Stimulated activated CD4-positive, alpha-beta T cell treated with anti-CD3 and anti-CD28 coated beads, Interleukin-12 subunit alpha, Interleukin-12 subunit beta, amount 100 ng/mL, for 48 hours (primary cell): ENCODE measurements around the gene IL3.
A peak's percentile ranks its signal among the peaks of the same experiment; 100 is the strongest.

Experiments used
- DNase-seq, 3 donors: peaks; one replicate each; pipeline ENCODE4 v3.0.0-alpha.2; 2020; ENCODE audit warnings: low read depth in 2 of 3, low spot score in 1 of 3

Gene IL3

DNA sequence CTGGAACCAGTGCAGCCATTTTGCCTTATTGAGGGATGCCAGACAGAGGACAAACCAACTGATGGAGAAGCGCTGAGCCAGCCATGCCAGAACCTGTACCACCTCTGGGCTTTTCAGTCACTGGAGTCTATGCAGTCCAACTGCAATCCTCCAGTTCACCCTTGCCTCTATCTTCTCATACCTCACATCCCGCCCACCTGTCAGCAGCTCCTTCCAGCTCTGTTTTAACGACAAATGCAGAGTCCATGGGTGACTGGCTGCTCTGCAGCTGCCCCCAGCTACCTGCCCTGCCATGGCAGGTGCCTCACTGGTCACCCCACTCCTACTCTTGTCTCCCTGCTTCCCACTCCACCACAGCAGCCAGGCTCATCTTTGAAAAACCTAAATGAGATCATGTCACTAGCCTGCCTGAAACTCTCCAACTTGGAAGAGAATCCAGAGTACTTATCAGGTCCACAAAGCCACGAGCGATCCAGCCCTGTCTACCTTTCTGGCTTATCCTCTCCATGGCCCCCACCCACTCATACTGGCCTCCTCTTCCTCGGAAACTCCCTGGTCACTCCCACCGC is 35.0 kb upstream of the IL3 start:
- no peak for DNase-seq

DNA sequence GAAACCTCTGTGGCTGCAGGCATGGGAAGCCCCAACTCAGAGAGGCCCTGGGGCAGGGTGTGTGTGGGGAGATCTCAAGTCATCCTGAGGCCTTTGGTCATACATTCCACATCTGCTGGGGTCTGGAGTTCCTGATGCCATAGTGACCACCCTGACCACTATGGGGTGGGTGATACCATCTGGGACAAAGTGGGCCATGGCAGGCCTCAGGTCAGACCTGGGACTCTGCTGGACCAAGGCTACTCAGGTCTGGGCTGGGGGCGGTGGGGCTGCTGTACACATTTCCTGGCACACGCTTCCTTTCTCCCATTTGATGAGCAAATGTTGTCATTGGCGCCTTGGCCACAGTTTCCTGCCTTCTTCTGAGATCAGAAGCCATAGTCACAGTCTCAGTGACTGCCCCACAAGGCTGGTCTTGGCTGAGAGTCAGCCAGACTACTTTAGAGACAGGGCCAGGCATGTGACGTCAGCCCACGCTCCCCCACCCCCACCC is 33.9 kb upstream of the IL3 start:
- peak; percentile 30 to 50 (median 45) for DNase-seq

DNA sequence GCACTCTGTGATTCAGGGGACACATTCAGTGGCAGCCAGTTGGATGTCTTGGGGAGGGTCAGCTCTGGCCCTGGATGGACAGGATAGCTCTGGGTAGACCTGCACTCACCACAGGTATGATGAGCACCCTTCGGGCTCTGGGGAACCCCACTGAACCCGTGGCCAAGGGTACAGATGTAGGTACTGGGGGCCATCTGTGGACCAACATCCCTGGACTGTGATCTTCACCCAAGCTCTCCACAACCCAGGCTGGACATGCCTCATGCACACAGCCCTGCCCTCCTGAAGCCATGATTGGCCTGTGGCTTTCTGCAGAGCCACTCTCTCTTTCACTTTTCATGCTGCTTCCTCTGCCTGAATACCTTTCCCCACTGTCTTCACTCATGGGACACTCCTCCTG is 33.4 kb upstream of the IL3 start:
- no peak for DNase-seq

DNA sequence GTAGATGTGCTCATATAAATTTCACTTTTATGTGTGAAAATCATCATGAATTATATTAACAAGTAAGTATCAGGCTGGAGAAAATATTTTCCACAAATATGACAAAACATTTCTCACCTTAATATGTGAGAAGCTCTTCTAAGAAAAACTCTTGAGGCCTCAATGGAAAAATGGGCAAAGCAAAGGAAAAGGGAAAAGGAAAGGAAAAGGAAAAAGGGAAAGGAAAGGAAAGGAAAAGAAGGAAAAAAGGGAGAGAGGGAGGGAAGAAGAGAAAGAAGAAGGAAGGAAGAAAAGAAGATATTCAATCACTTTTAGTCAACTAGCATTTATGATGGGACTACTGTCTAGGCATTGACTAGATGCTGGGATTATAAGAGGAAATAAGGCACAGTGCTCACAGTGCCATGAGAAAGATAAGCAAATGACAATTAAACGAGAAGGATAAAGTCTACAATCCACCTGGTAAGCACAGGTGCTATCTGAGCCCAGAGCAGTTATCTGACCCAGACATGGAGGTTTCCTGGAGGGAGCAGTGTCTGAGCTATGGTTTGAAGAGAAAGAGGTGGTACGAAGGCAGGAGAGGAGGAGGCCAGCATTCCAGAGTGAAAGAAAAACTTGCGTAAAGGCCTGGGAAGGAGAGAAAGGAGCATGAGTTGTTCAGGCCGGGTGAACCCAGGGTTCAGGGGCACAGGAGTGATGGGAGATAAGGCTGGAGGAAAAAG is 30.7 kb upstream of the IL3 start:
- no peak for DNase-seq

DNA sequence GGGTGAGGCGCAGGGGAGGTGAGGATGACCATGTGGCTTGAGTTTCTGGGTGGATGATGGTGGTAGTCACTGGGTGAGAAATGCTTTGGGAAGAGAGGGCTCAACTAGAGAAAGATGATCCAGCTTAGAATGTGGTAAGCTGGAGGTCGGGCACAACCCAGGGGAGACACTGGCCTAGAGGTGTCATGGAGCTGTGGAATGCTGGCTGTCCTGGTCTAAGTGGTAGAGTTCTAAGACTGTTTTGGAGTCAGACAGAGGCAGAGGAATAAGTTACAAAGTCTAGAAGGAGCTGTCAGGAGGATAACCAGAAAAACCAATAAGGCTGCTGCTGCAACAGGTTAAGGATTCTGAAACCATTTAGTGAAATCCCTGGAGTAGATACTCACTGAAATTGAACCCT is 29.8 kb upstream of the IL3 start:
- DNase-seq, result no peak

DNA sequence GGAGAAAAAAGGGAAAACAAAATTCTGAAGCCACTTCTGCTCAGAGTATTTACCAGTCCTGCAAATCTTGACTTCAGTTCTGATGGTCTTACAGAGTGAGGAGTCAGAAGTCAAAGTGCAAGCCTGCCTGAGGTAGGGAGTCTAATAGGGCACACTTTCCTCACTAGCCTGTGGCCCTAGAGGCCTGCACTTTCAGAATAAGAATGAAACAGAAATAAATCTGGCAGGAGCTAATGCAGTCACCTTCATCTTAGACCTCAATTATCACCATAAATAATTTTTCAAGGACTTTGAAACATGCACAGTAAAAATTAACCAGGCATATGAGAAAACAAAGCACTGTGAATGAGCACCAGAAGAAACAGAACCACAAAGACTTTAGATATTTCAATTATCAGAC is 28.3 kb upstream of the IL3 start:
- no peak for DNase-seq

DNA sequence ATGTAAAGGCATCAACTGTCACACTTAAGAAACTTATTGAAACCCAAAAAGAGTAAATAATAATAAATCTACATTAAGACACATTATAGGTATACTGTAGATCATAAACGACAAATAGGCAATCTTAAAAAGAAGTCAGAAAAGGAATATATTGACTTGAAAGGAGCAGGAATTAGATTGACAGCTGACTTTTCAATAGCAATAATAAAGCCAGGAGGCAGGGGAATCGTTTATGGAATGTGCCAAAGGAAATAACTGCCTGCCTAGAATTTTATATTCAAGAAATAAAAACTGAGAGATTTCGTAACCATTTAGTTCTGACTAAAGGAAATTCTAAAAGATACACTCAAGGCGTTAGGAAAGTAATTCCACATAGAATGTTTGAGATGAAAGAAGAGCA is 27.3 kb upstream of the IL3 start:
- DNase-seq, result no peak

DNA sequence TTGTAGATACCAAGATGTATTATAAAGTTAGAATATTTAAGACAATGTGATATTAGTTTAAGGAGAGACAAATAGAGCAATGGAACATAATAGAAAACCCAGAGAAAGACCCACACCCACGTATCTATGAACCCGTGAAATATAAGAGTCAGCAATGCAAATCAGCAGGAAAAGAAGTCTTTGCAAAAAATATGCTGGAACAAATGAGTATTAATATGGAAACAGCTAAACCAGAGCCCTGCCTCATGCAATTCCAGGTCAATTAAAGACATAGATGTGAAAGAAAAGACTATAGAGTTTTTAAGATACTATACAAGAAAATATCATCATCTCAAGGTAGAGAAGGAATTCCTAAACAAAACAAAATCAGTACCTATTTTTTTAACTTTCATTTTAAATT is 23.1 kb upstream of the IL3 start:
- no peak for DNase-seq

DNA sequence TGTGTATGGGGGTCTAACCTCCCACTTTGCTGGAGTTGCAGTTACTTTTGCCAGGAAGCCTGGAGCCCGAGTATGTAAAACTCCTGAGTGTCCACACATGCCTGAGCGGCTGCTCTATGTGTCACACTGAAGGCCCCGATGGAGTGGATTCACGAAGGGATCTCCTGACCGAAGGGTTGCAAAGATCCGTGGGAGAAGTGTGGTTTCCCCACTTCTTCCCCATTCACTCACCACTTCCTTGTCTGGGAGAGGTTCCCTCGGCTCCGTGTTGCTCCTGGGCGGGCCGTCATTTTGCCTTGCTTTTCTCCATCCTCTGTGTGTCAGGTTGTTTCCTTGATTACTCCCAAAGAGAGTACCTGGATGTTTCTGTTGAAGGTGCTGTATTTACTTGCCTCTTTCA is 16.2 kb upstream of the IL3 start:
- DNase-seq, result no peak

DNA sequence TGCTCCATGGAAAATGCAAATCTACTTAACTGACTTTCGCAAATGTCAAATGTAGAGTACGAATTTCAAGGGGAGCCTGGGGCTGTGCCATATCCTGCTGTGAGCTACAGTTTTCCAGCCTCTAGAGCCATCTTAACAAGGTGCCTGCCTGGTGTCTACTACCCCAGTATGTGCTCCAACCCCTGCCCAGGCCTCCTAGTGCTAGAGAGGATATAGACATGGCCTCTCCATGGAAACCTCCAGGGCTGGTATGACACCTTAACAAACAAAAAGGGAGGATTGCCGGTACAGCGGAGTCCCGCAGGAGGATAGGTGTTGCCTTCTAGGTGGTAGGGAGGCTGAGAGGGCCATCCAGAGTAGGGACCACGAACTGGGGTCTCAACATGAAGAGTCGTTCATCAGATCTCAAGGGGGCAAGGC is 13.6 kb upstream of the IL3 start:
- no peak for DNase-seq

DNA sequence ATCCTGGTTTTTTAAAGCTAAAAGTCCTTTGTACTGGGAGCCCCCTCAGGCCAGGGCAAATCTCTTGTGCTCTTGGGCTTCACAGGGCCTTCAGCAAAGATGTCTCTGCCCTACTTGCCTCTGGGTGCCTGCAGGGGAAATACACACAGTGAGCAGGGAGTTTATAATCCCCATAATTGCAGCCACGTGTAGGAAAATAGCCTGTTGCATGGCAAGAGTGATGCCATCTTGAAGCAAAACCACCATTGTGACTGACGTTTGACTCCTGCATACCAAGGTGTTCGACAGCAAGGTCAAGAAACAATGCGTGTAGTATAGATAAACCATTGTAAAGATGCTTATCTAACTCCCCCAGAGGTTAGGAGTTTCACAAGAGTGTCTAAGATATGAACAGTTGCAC is 11.4 kb upstream of the IL3 start:
- no peak for DNase-seq

DNA sequence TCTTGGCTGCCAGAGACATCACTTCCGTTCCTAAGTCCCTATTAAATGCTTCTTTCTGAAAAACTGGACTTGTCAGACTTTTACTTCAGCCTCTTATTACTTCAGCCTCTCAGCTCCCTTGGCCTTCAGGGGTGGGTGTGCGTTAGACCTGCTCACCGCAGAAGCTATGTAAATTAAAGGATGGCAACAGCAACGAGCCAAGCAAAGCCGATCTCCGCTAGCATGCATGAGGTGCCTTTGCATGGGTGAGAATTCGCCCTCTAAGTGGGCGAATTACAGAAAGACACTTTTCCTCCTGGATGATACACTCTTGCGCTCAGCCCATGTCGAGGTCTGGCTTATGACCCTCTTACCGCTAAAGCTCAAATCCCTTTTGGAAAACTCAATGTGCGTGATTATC is 10.9 kb upstream of the IL3 start:
- DNase-seq, result no peak

DNA sequence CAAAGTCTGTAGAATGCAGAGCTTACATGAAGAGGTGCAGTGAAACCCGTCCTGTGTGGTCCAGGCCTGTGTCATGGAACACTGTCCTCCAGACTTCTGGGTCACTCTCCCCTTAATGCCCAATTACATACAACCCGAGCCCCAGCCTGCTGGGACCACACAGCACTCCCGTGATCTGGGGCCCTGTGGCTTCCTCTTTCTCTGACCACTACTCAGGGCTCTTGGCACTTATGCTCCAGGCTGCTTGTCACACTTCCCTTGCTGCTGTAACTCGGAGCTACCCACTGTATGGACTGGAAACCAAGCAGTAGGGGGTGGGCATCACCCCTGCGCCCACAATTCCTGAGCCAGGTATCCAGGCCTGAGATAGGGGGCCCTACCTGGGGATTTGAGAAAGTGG is 10.3 kb upstream of the IL3 start:
- no peak for DNase-seq

DNA sequence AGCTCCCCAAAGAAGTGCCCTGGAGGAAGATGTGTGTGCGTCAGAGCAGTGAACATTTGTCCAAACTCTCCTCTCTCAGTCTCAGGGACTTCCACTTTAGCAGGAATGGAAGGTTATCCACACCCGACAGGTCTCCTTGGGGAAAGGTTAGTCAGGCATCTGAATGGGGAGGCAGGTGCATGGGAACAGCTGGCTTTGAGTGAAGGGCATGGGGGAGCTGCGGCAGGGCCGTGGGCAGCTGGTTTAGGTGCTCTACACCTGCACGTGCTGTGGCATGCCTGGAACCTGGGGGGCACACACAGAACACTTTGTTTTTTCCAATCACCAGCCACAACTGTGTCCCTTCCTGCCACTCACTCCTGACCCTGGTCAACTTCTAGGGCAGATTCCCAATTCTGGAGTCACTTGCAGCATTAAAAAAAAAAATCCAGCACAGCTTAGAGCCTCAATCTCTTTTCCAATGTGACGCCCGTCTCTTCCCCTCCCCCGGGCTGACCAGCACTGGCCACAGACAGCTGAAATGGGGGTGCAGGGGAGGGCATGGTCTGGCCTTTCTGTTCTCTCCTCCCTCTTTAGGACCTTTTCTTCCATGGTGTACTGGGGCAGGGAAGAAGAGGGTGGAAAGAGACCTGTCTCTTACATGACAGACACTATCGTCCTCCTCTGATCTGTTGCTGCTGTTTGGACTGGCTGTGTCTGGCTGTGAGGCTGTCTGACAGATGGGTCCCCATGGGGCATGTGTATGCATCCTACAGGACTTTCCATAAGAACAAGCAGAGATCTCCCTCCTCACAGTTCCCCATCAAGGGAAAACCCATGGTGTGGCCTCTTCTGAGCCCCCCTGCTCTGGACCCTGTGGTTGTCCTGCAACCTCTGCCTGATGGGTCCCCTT is 9.5 kb upstream of the IL3 start:
- DNase-seq, result no peak

DNA sequence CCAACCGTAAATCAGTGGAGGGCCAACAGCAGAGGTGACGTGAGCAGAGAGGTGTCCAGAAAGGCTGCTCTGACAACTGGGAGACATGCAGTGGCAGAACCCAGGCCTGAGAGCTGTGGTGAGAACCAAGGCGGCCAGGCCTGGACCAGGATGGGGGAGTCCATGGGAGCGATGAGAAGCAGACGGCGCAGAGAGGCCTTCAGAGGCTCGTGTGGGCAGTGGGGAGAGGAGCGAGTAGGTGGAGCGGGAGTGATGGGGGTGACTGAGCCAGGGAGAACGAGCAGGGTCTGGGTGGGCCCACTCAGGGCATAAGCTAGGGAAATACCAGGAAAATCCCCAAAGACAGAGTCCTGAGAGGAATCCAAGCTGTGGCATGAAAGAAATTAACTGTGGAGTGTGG is 7.9 kb upstream of the IL3 start:
- no peak for DNase-seq

DNA sequence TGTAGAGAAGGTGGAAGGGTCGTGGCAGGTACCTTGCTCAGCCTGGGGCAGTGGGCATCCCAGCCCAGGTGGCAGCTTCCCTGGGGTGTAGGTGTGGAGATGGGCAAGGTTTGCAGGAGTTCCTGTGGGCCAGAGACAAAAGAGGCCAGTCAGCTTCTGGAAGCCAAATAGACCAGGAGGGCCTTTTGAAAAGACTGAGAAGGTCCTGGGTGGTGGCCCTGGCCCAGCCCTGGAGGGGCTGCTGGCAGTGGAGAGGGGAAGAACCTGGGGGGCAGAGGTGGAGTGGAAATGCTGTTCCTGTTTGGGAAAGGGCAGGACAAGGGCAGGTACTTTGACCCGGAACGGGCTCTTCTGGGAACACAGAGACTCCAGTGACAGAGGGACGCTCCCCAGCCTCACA is 7.0 kb upstream of the IL3 start:
- no peak for DNase-seq

DNA sequence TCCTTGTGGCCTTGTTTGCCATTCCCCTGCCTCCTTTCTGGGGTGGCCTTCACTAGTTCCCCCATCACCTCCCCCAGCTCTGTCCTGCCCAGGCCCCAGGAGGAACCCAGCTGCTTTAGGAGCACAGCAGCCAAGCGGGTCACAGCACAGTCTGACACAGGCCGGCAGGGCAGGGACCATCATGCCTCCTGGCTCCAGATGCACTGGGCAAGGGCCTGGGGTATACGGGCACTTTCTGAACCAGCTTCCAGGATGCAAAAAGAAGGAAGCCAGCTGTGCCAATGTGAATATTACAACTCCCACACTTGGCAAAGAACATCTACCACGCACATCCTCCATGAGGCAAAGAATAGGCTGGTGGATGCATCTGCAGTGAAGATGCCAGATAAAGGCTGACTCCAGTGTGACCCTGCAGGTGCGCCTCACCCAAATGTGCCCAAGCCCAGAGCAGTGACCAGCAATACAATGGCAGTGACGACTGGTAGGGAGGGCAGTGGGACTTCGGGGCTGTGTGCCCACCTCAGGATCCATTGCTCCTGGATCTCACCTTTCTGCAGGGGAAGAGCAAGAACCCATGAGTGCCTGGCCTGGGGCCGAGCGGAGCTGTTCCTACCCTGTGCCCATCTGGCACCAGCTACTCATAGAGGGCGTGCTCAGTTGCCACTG is 6.3 kb upstream of the IL3 start:
- no peak for DNase-seq

DNA sequence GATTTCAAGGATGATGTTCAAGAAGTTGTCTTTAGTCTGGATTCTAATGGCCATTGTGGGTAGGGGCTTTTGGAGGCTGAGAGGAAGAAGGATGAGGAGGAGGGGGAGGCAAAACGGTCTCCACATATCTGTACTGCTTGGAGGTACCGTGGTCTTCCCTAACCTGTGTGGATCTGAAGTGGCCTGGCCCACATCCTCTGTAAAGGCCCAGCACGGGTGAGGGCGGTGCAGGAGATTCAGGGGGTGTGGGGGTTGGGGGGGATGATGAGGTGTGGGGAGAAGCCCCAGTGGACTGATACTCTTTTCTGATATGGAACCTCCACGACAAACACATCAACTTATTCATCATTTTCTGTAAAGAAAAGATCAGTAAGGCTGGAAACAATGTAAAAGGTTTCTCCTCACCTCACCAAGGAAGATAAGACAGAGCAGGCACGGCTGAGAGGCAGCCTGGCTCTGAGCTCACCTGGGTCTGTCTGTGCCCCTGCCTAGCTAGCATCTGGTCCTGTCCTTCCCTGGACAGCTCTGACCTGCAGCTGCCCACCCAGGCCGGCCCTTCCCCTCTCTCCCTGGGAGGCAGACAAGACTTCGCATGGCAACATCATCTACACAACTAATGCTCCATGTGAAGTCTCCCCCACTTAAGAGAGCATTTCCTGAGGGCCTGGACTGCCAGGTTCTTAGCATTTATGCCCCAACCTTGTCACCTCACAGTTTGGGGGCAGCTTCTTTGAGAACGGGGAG is 5.6 kb upstream of the IL3 start:
- DNase-seq, result no peak

DNA sequence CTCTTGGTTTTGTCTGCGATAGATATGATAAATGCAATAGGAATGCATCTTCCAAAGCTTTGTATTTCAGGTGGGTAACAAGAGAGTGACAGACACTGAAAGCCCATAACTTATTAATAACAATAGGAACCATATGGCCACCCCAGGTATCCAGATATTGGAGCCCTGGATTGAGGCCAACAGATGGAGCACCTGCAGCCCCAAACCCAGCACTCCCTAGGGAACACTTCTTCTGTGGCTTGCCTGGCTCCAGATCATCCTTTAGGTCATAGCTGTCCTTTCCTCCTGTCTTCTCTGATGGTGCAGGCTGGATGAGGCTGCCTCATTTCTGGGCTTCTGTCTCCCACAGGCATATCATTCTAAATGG is 5.0 kb upstream of the IL3 start:
- no peak for DNase-seq

DNA sequence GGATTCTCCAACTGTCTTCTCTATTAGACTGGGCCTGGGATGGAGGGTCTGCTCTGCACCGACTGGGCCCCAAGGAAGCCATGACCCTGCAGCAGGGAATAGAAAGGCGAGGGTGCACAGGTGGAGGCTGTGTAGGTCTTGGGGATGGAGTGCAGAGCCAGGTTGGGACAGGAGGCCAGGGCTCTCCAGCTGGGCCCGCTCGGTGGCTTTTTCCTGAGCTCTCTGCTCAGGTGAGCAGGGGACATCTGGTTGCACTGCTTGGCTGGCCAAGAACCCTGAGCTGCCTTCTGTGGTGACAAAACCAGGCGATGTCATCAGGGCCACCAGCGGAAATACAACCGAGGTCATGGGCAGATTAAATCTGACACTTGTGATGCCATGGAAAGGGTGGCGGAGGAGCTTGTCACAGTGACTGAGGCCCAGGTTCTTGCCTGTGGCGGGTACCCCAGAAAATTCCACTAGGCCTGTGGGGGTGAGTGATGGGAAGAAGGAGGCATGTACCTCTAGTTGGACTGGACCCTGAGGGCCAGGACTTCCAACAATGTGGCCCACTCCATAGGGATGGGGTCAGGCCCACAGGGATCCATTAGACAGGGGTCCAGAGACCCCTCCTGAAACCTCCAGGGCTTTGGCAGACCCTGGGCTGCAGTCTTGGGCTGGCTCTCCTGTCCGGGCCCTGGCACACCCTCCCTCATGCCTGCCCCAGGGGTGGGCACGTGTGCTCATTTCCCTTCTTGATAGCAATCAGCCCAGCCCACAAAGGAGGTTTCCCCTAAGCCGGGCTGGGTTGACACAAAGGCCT is 4.4 kb upstream of the IL3 start:
- no peak for DNase-seq
